ENCODE results near the gene ASB13.

- TF ChIP-seq CTCF (IDR thresholded peaks at IDR 0.05): no peak
- TF ChIP-seq POLR2A (IDR thresholded peaks at IDR 0.05): no peak
- no peak for TF ChIP-seq POLR2AphosphoS5 (IDR thresholded peaks at IDR 0.05)
- TF ChIP-seq EP300 (IDR thresholded peaks at IDR 0.05): no peak
These were observed 48.9 kb downstream of the ASB13 start for GRCh38 chr10:5617521-5617920.

Data from stomach (tissue), 4 donors.